ENCODE results near the gene SPOCK1. TPM values are rescaled to one million over a fixed set of nuclear protein-coding genes. Genes with fewer than 3 reads are reported as not detected.

SPOCK1 gene
- total RNA-seq, 1 experiment from 2014 or later: 10.9 TPM

GRCh38 chr5:137262818-137263217, 236.3 kb downstream of the SPOCK1 start:
- H3K27ac ChIP-seq (ENCODE audit: insufficient read length, low read depth, low read length): no peak overlapping the region
- no peak overlapping the region for H4K8ac ChIP-seq (replicated peaks; ENCODE audit: insufficient read length, low read depth, low read length)
- no peak overlapping the region for H2AK5ac ChIP-seq (ENCODE audit: insufficient read length, low read length)
- H3K4ac ChIP-seq (ENCODE audit: low read depth, low read length): no peak overlapping the region
- H3K36me3 Mint-ChIP-seq (ENCODE audit: insufficient read depth in 1 of 3, low read depth in 3 of 3): no peaks in the 10 kb centered on the region; a peak in 1 of 7 replicates
- H3K9ac ChIP-seq (ENCODE audit: extremely low read depth, insufficient read length, low read length): no peak overlapping the region
- peaks cover 2 to 6% of the 10 kb centered on the region in 2 experiments; a peak in 2 of 4 replicates for H3K4me1 Mint-ChIP-seq
- H2BK12ac ChIP-seq (ENCODE audit: insufficient read length, low read depth, low read length): no peak overlapping the region
- H3K18ac ChIP-seq (ENCODE audit: insufficient read length, low read depth, low read length): no peak overlapping the region
- H3T11ph ChIP-seq (ENCODE audit: low read length): no peak overlapping the region
- no peak overlapping the region for H3K27ac Mint-ChIP-seq
- H2BK5ac ChIP-seq (ENCODE audit: insufficient read length, low read length): no peak overlapping the region
- no peaks in the 10 kb centered on the region for H3K79me2 ChIP-seq (ENCODE audit: insufficient read depth, low read length)
- no peaks in the 10 kb centered on the region for H3K27me3 ChIP-seq (ENCODE audit: insufficient read depth, low read length)
- no peak overlapping the region for H3K56ac ChIP-seq (ENCODE audit: insufficient read length, low read depth, low read length)
- H3K9me3 Mint-ChIP-seq: no peaks in the 10 kb centered on the region
- H2BK20ac ChIP-seq (ENCODE audit: low read depth, low read length, poor library complexity, severe bottlenecking): no peak overlapping the region
- H3K23ac ChIP-seq (ENCODE audit: insufficient read length, low read depth, low read length): no peak overlapping the region
- no peaks in the 10 kb centered on the region for H4K20me1 ChIP-seq (ENCODE audit: control insufficient read depth, insufficient read depth, insufficient read length)
- H4K5ac ChIP-seq (ENCODE audit: insufficient read length, low read depth, low read length): no peak overlapping the region
- H3K79me1 ChIP-seq (ENCODE audit: insufficient read depth, low read depth, low read length, poor library complexity, severe bottlenecking): no peaks in the 10 kb centered on the region
- no peak overlapping the region for H2BK120ac ChIP-seq (ENCODE audit: low read depth, low read length, poor library complexity, severe bottlenecking)
- H2AFZ ChIP-seq (ENCODE audit: low read length): no peak overlapping the region
- H4K91ac ChIP-seq (ENCODE audit: insufficient read length, low read depth, low read length): no peak overlapping the region
- H3K23me2 ChIP-seq (ENCODE audit: insufficient read length, low read depth, low read length, poor library complexity, severe bottlenecking): no peaks in the 10 kb centered on the region
- H3K4me1 ChIP-seq (ENCODE audit: insufficient read depth, low read length): no peaks in the 10 kb centered on the region
- H3K9me3 ChIP-seq (ENCODE audit: control insufficient read depth, low read depth, low read length): no peaks in the 10 kb centered on the region
- H3K27me3 Mint-ChIP-seq (ENCODE audit: low read depth): no peaks in the 10 kb centered on the region
- H3K4me2 ChIP-seq (ENCODE audit: insufficient read depth, insufficient read length, low read length): no peak overlapping the region
- no peak overlapping the region for H3K14ac ChIP-seq (ENCODE audit: insufficient read depth, low read length)
- TF ChIP-seq CTCF (conservative IDR thresholded peaks at IDR 0.05): no peak
- H2BK15ac ChIP-seq (ENCODE audit: low read depth, low read length): no peak overlapping the region
- no peak overlapping the region for H3K4me3 Mint-ChIP-seq
- DNase-seq: no peak

Measured in H9 (cell line).